Measurements from ENCODE around the gene PTPN13.

The PTPN13 gene

GRCh38 chr4:86819561-86819960 is 225.4 kb downstream of the PTPN13 start:
- no peak for DNase-seq

DNA sequence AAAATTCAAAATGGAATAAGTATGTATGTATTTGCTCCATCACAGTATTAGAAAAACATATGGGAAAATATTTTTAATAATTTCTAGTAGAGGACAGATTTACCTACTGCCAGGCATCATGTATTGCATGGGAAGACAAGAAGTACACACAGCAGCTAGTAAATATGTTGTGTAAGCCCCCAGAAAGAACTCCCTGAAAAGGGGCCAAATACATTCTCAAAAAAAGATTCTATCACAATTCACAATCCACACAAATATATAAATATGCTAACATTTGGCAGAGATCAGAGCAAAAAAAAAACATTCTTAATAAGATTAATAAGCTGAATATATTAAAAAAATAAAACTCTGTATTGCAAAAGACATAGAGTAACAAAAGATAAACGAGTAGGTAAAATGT is 227.0 kb downstream of the PTPN13 start:
- DNase-seq, result no peak

DNA sequence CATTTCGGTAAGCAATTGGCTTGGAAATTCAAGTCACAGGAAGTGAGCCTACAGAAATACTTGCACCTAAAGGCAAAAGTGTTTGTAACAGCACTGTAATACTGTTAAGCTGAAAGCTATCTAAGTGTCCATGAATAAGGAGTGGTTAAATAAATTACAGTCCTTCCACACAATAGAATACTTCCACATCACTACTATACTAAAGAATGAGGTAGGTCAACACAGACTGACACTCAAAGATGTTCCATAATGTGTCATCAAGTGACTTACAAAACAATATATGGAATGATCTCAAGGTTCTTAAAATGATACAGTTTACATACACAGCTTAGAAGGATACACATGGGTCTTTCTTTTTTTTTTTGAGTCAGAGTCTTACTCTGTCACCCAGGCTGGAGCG is 228.0 kb downstream of the PTPN13 start:
- DNase-seq, result no peak

DNA sequence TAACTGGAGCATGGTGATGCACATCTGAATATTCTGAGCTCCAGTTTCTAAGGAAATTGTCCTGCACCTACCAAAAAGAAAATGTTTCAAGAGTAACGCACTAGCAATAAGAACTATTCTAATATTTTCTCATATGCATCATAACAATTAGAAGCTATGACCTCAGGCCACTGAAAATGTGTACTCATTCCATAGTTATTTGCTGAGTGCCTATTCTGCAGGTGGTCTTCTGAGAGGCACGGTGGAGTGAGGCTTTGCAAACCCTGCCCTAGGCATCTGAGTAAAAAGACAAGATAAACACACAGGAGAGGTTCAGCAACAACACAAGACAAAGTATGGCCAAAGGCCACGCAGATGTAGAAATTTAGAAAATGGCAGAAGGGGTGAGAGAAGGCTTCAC is 231.4 kb downstream of the PTPN13 start:
- DNase-seq, result no peak

- DNase-seq, result no peak
Measured at GRCh38 chr4:86831262-86832130, 237.4 kb downstream of the PTPN13 start.

DNA sequence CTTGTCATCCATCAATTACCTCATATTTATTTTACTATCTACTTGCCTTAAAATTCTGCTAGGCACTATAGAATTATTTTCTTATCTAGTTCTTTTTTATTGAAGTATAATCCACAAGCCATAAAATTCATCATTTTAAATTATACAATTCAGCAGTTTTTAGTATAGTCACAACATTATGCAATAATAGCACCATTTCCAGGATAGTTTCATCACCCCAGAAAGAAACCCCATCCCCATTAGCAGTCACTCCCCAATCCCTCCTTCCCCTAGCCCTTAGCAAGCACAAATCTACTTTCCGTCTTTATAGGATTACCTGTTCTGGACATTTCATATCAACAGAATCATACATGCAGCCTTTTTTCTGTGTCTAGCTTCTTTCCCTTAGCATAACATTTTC is 239.5 kb downstream of the PTPN13 start:
- no peak for DNase-seq

DNA sequence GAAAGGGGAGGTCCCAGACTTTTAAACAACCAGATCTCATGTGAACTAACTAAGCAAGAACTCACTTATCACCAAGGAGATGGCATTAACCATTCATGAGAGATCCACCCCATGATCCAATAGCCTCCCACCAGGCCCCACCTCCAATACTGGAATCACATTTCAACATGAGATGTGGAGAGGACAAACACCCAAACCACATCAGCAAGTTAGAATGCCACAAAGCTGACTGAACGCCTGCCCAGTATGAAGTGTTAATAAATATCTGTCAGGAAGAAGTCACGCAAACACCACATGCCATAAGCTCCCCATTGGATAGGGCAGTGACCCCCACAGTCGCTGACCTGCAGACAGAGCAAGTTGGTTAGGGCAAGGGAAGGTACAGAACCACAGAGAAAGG is 240.8 kb downstream of the PTPN13 start:
- no peak for DNase-seq

DNA sequence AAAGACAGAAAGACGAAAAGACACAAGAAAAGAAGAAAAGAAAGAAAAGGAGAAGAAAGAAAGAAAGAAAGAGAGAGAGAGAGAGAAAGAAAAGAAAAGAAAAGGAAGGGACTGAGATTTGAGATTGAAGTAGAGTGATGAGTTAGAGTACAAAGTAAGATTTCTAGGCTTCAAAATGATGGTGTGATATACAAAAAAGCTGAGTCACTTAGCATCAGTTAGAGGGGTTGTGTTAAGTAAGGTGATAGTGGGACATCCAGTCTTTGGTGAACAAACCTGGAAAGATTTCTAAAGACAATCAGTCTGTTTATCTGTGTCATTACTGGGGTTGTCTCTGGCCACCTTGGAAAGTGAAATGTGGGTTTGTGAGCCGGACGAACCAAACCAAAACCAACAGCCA is 241.6 kb downstream of the PTPN13 start:
- no peak for DNase-seq

DNA sequence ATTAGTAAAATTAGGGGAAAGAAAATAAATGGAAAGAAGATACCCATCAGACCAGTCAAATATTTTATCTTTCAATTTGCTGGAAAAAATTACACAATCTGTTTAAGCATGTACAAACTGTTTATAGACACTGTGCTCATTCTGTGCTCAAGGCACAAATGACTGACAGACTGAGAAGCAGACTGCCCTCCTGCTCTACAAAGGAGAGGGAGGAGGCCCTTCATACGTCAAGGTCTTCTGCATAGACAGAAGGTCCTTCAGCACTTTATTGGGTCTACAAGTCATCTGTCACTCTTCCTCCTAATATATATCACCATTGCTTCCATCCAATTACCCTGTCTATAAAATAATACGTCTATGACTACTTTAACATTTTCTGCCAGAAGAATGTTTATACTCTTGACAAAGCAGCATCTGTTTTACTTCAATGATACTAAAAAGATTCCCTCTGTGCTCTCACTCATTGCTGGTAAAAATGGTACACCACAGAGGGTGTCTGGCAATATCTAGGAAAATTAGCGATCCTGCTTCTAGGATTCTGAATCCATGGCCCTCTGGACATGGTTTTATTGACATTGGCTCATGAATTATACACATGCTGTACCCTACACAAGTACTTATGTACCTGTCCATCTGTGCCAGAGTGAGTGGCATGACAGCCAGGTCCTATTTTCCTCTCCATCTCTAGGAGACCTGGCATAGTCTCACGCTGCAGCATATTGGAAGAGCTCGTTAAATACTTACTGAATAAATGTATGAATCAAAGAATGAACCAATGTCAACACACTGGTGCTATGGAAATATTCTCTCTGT is 243.8 kb downstream of the PTPN13 start:
- no peak for DNase-seq

DNA sequence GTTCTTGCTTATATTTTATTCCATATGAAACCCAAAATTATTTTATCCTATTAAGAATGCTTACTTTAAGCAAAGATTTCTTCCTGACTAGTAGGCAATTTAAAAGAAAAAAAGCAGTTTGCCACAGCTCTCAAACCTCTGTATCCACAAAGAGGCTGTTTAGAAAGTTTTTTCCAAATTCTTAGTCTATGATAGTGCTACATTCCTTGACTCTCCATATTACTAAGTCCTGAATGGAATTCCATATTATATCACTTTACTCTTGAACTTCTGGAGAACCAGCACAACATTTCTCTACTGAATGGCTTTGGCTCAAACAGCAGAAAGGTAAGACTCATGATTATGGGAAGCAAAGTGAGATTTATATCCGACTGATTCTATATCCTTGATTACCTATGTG is 246.7 kb downstream of the PTPN13 start:
- no peak for DNase-seq

DNA sequence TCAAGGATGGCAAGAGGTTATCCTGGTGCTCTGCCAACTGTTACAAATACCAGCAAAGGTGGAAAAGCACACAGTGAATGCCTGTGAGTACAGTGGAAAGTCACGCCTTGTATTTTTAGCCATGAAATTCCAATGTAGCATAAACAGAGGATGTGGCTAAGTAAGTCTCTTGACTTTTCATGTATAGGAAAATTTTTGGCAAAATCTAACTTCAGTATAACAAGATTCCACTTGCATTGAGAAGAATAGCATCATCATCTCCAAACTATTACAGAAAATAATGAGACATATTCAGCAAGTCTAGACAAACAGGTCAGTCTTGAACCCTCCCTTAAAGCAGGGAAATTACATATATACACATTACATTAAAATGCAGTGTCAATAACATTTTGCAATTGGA is 247.2 kb downstream of the PTPN13 start:
- no peak for DNase-seq

- DNase-seq, result no peak
Measured at GRCh38 chr4:86845593-86845992, 251.5 kb downstream of the PTPN13 start.

- no peak for DNase-seq
Measured at GRCh38 chr4:86846921-86847320, 252.8 kb downstream of the PTPN13 start.

GRCh38 chr4:86847571-86847970 is 253.5 kb downstream of the PTPN13 start:
- DNase-seq, result no peak

DNA sequence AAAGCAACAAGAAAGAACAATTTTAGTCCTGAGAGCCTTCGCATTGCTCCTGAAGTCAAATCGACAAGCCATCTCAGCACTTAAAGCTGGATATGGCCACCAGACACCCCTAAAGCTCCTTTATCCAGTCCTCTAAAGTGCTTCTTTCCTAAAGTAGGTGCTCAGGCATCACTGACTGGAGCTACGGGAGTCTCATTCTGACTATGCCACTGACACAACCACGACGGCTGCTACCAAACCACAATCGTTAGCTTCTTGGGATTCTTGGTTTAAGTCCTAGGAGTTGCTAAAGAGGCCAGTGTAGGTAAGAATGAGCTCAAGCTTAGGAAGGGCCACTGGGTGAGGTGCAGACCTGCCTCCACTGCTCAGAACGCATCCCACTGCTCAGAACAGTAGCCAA is 254.0 kb downstream of the PTPN13 start:
- no peak for DNase-seq

DNA sequence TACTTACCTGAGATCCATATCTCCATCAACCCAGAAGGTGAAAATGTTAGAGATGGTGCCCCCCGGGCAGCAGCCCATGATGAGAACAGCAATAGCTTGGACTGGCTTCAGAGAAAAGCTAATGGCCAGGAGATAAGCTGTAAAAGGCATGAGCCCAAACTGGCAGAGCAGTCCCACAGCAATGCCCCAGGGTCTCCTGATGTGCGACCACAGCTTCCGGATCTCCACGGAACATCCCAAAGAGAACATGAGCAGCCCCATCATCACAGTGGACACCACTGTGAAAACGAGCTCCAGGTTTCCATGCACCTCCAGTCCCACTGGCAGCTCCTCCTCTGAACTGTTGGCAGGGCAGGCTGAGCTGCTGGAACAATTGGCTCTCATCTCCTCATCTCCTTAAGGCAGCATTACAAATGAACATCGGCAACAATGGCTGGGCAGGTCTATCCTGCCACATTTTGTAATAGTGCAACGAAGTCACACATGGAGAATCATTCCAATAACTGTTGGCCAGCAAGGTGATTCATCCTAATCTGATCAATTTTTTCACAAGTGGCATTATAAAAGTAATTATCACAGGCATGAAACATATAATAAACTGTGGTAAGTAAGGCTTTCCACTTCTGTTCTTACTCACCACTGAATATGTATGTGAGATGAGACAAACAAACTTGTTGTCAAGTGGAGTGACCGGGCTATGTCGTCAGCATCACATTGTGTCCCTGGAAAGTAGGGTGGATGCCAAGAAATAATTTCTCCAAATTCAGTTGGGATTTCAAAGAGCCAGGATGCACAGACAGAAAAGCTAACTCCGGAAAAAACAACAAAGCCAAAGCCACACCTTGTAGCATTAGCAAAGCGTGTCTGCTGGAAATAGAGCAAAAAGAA is 254.9 kb downstream of the PTPN13 start, which contains the start of gene SLC10A6:
Gene SLC10A6, minus strand, starts transcription at position 653 of the 888 bp plus-strand sequence. Its CDS starts 269 bp downstream, at position 384.
- no peak for DNase-seq

DNA sequence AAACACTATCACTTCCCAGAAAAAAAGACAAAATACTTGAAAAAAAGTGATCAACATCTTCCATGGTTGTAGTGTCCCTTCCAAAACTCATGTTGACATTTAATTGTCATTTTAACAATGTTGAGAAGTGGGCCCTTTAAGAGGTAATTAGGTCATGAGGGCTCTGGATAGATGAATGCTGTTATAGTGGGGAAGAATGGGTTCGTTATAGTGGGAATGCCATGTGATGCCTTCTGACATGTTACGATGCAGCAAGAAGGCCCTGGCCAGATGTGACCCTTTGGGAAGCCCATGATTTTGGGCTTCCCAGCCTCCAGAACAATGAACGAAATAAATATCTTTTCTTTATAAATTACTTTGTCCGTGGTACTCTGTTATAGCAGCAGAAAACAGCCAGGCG is 259.1 kb downstream of the PTPN13 start:
- DNase-seq, result no peak

GRCh38 chr4:86855572-86855971 is 261.5 kb downstream of the PTPN13 start:
- DNase-seq, result no peak

- no peak for DNase-seq
Measured at GRCh38 chr4:86856896-86857295, 262.8 kb downstream of the PTPN13 start.

DNA sequence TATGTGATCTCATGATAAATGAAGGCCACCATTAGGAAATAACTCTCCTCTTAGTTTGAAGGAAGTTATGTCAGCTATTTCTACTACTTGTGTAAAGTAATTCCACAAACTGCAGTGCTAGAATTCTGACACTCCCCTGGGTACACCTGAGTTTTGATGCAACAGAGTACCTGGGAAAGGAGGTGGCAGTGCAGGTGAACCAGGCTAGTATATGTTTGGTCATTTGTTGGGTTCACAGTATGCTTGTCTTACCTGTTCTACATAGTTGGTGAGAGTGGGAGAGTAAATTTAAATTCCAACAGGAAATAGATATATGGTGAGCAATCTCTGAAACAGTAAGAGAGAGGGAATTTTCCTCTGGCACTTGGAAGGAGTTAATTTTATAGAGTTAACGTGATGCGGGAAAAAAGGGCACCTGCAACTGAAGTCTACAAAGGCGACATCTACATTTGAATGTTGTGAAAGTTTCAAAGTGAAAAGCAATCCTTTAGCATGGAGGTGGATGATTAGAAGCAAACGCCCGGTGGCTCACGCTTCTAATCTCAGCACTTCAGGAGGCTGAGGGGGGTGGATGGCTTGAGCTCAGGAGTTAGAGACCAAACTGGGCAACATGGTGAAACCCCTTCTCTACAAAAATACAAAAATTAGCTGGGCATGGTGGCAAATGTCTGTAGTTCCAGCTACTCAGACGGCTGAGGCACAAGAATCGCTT is 263.4 kb downstream of the PTPN13 start:
- no peak for DNase-seq

Measured in NCI-H1105 (cell line).